ENCODE results near the gene TTC23.

The TTC23 gene

GRCh38 chr15:99128411-99128810 lies 121.0 kb downstream of the TTC23 start:
- H3K27me3 ChIP-seq (ENCODE audit: control insufficient read depth in 1 of 2, insufficient read depth in 2 of 2, low read length in 2 of 2): no peaks in the 10 kb centered on the region
- H3K4me1 ChIP-seq (ENCODE audit: control insufficient read depth, insufficient read depth, low read length): peaks cover 93% of the 10 kb centered on the region
- H3K27ac ChIP-seq (ENCODE audit: low read length): peak overlapping the region; percentile 93
- H3K9ac ChIP-seq (ENCODE audit: low read length in 2 of 2): peak overlapping the region in 1 of 2 donors; percentile 7
- H3K9me3 ChIP-seq (ENCODE audit: control insufficient read depth in 2 of 2, low read length in 2 of 2): no peaks in the 10 kb centered on the region
- H3K4me3 ChIP-seq (ENCODE audit: low read length in 2 of 2): peak overlapping the region in 1 of 2 donors; percentile 35
- H3K36me3 ChIP-seq (ENCODE audit: control insufficient read depth in 2 of 2, insufficient read depth in 2 of 2, low read length in 2 of 2): peaks cover 55 to 68% of the 10 kb centered on the region in 2 donors

DNA sequence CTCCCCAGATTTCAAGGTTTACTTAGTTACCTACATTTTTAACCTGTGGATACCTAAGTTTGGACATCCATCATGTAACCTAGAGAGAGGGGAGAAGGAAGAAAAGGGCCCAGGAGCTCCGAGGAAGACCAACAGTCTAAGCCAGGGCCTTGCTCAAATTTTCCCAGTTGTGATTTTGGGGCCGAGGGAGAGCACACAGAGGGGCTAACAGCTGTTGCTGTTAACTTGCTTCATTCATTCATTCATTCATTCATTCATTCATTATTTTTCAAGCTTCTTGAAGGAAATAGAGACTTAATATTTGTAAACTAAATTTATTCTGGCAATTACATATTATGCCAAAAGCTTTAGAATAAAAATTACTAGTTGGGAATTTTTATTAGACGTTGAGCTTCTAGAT lies 121.6 kb downstream of the TTC23 start:
- Histone ChIP-seq H3K27me3 (ENCODE audit: control insufficient read depth in 1 of 2, insufficient read depth in 2 of 2, low read length in 2 of 2) (no peaks in the 10 kb centered on the region), H3K36me3 (ENCODE audit: control insufficient read depth in 2 of 2, insufficient read depth in 2 of 2, low read length in 2 of 2) (peaks cover 57 to 67% of the 10 kb centered on the region in 2 donors), H3K4me1 (ENCODE audit: control insufficient read depth, insufficient read depth, low read length) (peaks cover 95% of the 10 kb centered on the region), H3K27ac (ENCODE audit: low read length) (peak overlapping the region; percentile 93), H3K9me3 (ENCODE audit: control insufficient read depth in 2 of 2, low read length in 2 of 2) (no peaks in the 10 kb centered on the region), H3K9ac (ENCODE audit: low read length in 2 of 2) (no peak overlapping the region), H3K4me3 (ENCODE audit: low read length in 2 of 2) (no peak overlapping the region)

- Histone ChIP-seq H3K27me3 (ENCODE audit: control insufficient read depth in 1 of 2, insufficient read depth in 2 of 2, low read length in 2 of 2) (no peaks in the 10 kb centered on the region), H3K9ac (ENCODE audit: low read length in 2 of 2) (no peak overlapping the region), H3K4me3 (ENCODE audit: low read length in 2 of 2) (no peak overlapping the region), H3K36me3 (ENCODE audit: control insufficient read depth in 2 of 2, insufficient read depth in 2 of 2, low read length in 2 of 2) (peaks cover 49 to 63% of the 10 kb centered on the region in 2 donors), H3K4me1 (ENCODE audit: control insufficient read depth, insufficient read depth, low read length) (peaks cover 95% of the 10 kb centered on the region), H3K27ac (ENCODE audit: low read length) (peak overlapping the region; percentile 93), H3K9me3 (ENCODE audit: control insufficient read depth in 2 of 2, low read length in 2 of 2) (no peaks in the 10 kb centered on the region)
Measured at GRCh38 chr15:99126930-99127329, 122.5 kb downstream of the TTC23 start.

GRCh38 chr15:99126131-99126588 lies 123.2 kb downstream of the TTC23 start:
- peaks cover 45 to 55% of the 10 kb centered on the region in 2 donors for H3K36me3 ChIP-seq (ENCODE audit: control insufficient read depth in 2 of 2, insufficient read depth in 2 of 2, low read length in 2 of 2)
- H3K4me1 ChIP-seq (ENCODE audit: control insufficient read depth, insufficient read depth, low read length): peaks cover 94% of the 10 kb centered on the region
- no peaks in the 10 kb centered on the region for H3K27me3 ChIP-seq (ENCODE audit: control insufficient read depth in 1 of 2, insufficient read depth in 2 of 2, low read length in 2 of 2)
- H3K9ac ChIP-seq (ENCODE audit: low read length in 2 of 2): peak overlapping the region in 1 of 2 donors; percentile 52
- H3K27ac ChIP-seq (ENCODE audit: low read length): peak overlapping the region; percentile 93
- no peaks in the 10 kb centered on the region for H3K9me3 ChIP-seq (ENCODE audit: control insufficient read depth in 2 of 2, low read length in 2 of 2)
- peak overlapping the region in 1 of 2 donors; percentile 29 for H3K4me3 ChIP-seq (ENCODE audit: low read length in 2 of 2)

DNA sequence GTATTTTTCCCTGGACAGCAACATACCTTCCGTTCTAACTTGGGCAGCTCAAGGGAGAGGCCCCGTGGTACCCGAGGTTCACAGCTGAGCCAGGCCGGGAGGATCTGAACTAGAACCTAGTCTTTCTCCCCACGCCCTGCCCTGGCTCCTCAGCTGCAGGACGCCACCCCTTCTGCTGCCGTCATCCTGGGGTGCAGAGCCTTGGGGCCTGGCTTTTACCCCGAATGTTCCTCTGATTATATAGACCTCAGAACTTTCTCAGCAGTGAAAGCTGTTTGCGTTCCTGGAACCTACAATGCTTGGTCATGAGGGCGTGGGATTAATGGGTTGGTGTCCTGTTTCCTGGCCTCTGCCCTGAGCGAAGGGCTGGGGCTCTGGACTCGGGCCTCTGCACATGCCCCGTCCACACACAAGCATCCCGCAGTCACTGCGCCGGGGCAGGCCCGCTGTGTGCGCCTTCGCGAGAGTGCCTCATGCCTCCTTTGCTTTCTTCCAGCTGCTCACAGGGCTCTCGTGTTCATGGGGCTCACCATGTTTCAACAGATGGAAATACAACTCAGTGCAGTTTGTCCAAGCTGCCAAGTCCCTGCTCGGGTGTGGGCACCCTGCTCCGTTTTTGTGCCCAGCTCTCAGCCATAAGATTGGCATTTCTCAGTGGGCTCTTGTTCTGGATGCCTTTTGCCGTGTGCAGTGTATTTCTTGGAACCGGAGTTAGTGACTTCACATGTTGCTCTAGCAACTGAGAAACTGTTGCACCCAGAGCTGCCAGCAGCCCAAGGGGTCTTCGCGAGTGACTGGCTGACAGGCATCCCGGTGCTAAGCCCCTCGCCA lies 124.1 kb downstream of the TTC23 start:
- Histone ChIP-seq H3K4me1 (ENCODE audit: control insufficient read depth, insufficient read depth, low read length) (peaks cover 94% of the 10 kb centered on the region), H3K9ac (ENCODE audit: low read length in 2 of 2) (peak overlapping the region; percentile 52 to 62), H3K27me3 (ENCODE audit: control insufficient read depth in 1 of 2, insufficient read depth in 2 of 2, low read length in 2 of 2) (no peaks in the 10 kb centered on the region), H3K36me3 (ENCODE audit: control insufficient read depth in 2 of 2, insufficient read depth in 2 of 2, low read length in 2 of 2) (peaks cover 40 to 46% of the 10 kb centered on the region in 2 donors), H3K9me3 (ENCODE audit: control insufficient read depth in 2 of 2, low read length in 2 of 2) (no peaks in the 10 kb centered on the region), H3K4me3 (ENCODE audit: low read length in 2 of 2) (peak overlapping the region; percentile 26 to 69), H3K27ac (ENCODE audit: low read length) (peak overlapping the region; percentile 93)

- Histone ChIP-seq H3K9me3 (ENCODE audit: control insufficient read depth in 2 of 2, low read length in 2 of 2) (no peaks in the 10 kb centered on the region), H3K4me1 (ENCODE audit: control insufficient read depth, insufficient read depth, low read length) (peaks cover 94% of the 10 kb centered on the region), H3K27me3 (ENCODE audit: control insufficient read depth in 1 of 2, insufficient read depth in 2 of 2, low read length in 2 of 2) (no peaks in the 10 kb centered on the region), H3K27ac (ENCODE audit: low read length) (peak overlapping the region; percentile 93), H3K9ac (ENCODE audit: low read length in 2 of 2) (peak overlapping the region; percentile 52 to 62), H3K4me3 (ENCODE audit: low read length in 2 of 2) (peak overlapping the region; percentile 26 to 69), H3K36me3 (ENCODE audit: control insufficient read depth in 2 of 2, insufficient read depth in 2 of 2, low read length in 2 of 2) (peaks cover 40 to 46% of the 10 kb centered on the region in 2 donors)
Measured at GRCh38 chr15:99124641-99125040, 124.7 kb downstream of the TTC23 start.

GRCh38 chr15:99123713-99124451 lies 125.5 kb downstream of the TTC23 start:
- H3K27me3 ChIP-seq (ENCODE audit: control insufficient read depth in 1 of 2, insufficient read depth in 2 of 2, low read length in 2 of 2): no peaks in the 10 kb centered on the region
- peak overlapping the region; percentile 93 for H3K27ac ChIP-seq (ENCODE audit: low read length)
- H3K4me1 ChIP-seq (ENCODE audit: control insufficient read depth, insufficient read depth, low read length): peaks cover 95% of the 10 kb centered on the region
- no peaks in the 10 kb centered on the region for H3K9me3 ChIP-seq (ENCODE audit: control insufficient read depth in 2 of 2, low read length in 2 of 2)
- peak overlapping the region; percentile 52 to 60 for H3K9ac ChIP-seq (ENCODE audit: low read length in 2 of 2)
- H3K4me3 ChIP-seq (ENCODE audit: low read length in 2 of 2): peak overlapping the region; percentile 6 to 69
- H3K36me3 ChIP-seq (ENCODE audit: control insufficient read depth in 2 of 2, insufficient read depth in 2 of 2, low read length in 2 of 2): peaks cover 42 to 46% of the 10 kb centered on the region in 2 donors

- Histone ChIP-seq H3K9ac (ENCODE audit: low read length in 2 of 2) (peak overlapping the region; percentile 66 to 78), H3K27me3 (ENCODE audit: control insufficient read depth in 1 of 2, insufficient read depth in 2 of 2, low read length in 2 of 2) (no peaks in the 10 kb centered on the region), H3K4me3 (ENCODE audit: low read length in 2 of 2) (peak overlapping the region; percentile 27 to 69), H3K36me3 (ENCODE audit: control insufficient read depth in 2 of 2, insufficient read depth in 2 of 2, low read length in 2 of 2) (peaks cover 42% of the 10 kb centered on the region in 2 donors), H3K27ac (ENCODE audit: low read length) (peak overlapping the region; percentile 93), H3K4me1 (ENCODE audit: control insufficient read depth, insufficient read depth, low read length) (peaks cover 96% of the 10 kb centered on the region), H3K9me3 (ENCODE audit: control insufficient read depth in 2 of 2, low read length in 2 of 2) (no peaks in the 10 kb centered on the region)
Measured at GRCh38 chr15:99122831-99123712, 126.3 kb downstream of the TTC23 start.

GRCh38 chr15:99121691-99122410 lies 127.5 kb downstream of the TTC23 start:
- peak overlapping the region in 1 of 2 donors; percentile 23 for H3K9ac ChIP-seq (ENCODE audit: low read length in 2 of 2)
- peak overlapping the region; percentile 93 for H3K27ac ChIP-seq (ENCODE audit: low read length)
- peaks cover 96% of the 10 kb centered on the region for H3K4me1 ChIP-seq (ENCODE audit: control insufficient read depth, insufficient read depth, low read length)

More at GRCh38 chr15:99121691-99122410, 127.5 kb downstream of the TTC23 start:
- H3K9me3 ChIP-seq (ENCODE audit: control insufficient read depth in 2 of 2, low read length in 2 of 2): no peaks in the 10 kb centered on the region
- H3K4me3 ChIP-seq (ENCODE audit: low read length in 2 of 2): peak overlapping the region in 1 of 2 donors; percentile 21
- no peaks in the 10 kb centered on the region for H3K27me3 ChIP-seq (ENCODE audit: control insufficient read depth in 1 of 2, insufficient read depth in 2 of 2, low read length in 2 of 2)
- H3K36me3 ChIP-seq (ENCODE audit: control insufficient read depth in 2 of 2, insufficient read depth in 2 of 2, low read length in 2 of 2): peaks cover 36 to 37% of the 10 kb centered on the region in 2 donors

Measured in stomach smooth muscle (tissue), 2 donors.